ENCODE results near the gene SLIT1. TPM values are rescaled to one million over a fixed set of nuclear protein-coding genes. Genes with fewer than 3 reads are reported as not detected.

Gene SLIT1
- 1 to 10 TPM; 5.4 to 7.7 (median 6.9) TPM for polyA plus RNA-seq (ENCODE audit: insufficient read length in 4 of 4)

GRCh38 chr10:97185326-97186058 is at the start of gene SLIT1:
Gene SLIT1, minus strand, starts transcription at chr10:97185959. Its CDS starts 285 bp downstream, at chr10:97185674.
- peak in 1 of 4 donors; percentile 23 for DNase-seq (ENCODE audit: low read depth in 4 of 4, low spot score in 3 of 4)

GRCh38 chr10:97235353-97235752 is 49.6 kb upstream of the SLIT1 start:
- no peak for DNase-seq (ENCODE audit: low read depth in 4 of 4, low spot score in 3 of 4)

GRCh38 chr10:97234400-97234799 is 48.6 kb upstream of the SLIT1 start:
- DNase-seq (ENCODE audit: low read depth in 4 of 4, low spot score in 3 of 4): peak in 2 of 4 donors; percentile 17 to 35

- DNase-seq (ENCODE audit: low read depth in 4 of 4, low spot score in 3 of 4): no peak
Measured at GRCh38 chr10:97230146-97230545, 44.4 kb upstream of the SLIT1 start.

- no peak for DNase-seq (ENCODE audit: low read depth in 4 of 4, low spot score in 3 of 4)
Measured at GRCh38 chr10:97229322-97230015, 43.7 kb upstream of the SLIT1 start.

GRCh38 chr10:97228775-97229157 is 43.0 kb upstream of the SLIT1 start:
- DNase-seq (ENCODE audit: low read depth in 4 of 4, low spot score in 3 of 4): no peak

- no peak for DNase-seq (ENCODE audit: low read depth in 4 of 4, low spot score in 3 of 4)
Measured at GRCh38 chr10:97228130-97228774, 42.5 kb upstream of the SLIT1 start.

GRCh38 chr10:97226398-97226797 is 40.6 kb upstream of the SLIT1 start:
- no peak for DNase-seq (ENCODE audit: low read depth in 4 of 4, low spot score in 3 of 4)

GRCh38 chr10:97224483-97225435 is 39.0 kb upstream of the SLIT1 start:
- no peak for DNase-seq (ENCODE audit: low read depth in 4 of 4, low spot score in 3 of 4)

GRCh38 chr10:97222326-97222961 is 36.7 kb upstream of the SLIT1 start:
- DNase-seq (ENCODE audit: low read depth in 4 of 4, low spot score in 3 of 4): peak in 1 of 4 donors; percentile 13

- no peak for DNase-seq (ENCODE audit: low read depth in 4 of 4, low spot score in 3 of 4)
Measured at GRCh38 chr10:97220355-97220754, 34.6 kb upstream of the SLIT1 start.

- DNase-seq (ENCODE audit: low read depth in 4 of 4, low spot score in 3 of 4): no peak
Measured at GRCh38 chr10:97217299-97217698, 31.5 kb upstream of the SLIT1 start.

- no peak for DNase-seq (ENCODE audit: low read depth in 4 of 4, low spot score in 3 of 4)
Measured at GRCh38 chr10:97215619-97216260, 30.0 kb upstream of the SLIT1 start.

GRCh38 chr10:97213431-97213830 is 27.7 kb upstream of the SLIT1 start:
- no peak for DNase-seq (ENCODE audit: low read depth in 4 of 4, low spot score in 3 of 4)

GRCh38 chr10:97211229-97211628 is 25.5 kb upstream of the SLIT1 start:
- DNase-seq (ENCODE audit: low read depth in 4 of 4, low spot score in 3 of 4): no peak

GRCh38 chr10:97210543-97210960 is 24.8 kb upstream of the SLIT1 start:
- DNase-seq (ENCODE audit: low read depth in 4 of 4, low spot score in 3 of 4): peak in 3 of 4 donors; percentile 48 to 69 (median 58)

- no peak for DNase-seq (ENCODE audit: low read depth in 4 of 4, low spot score in 3 of 4)
Measured at GRCh38 chr10:97207756-97208346, 22.1 kb upstream of the SLIT1 start.

- DNase-seq (ENCODE audit: low read depth in 4 of 4, low spot score in 3 of 4): no peak
Measured at GRCh38 chr10:97207131-97207530, 21.4 kb upstream of the SLIT1 start.
